Ovary (tissue), 9 donors: ENCODE results near the gene SHISA2. TPM values are rescaled to one million over a fixed set of nuclear protein-coding genes. Genes with fewer than 3 reads are reported as not detected.
"Not testable (repeated sequence)": the region's sequence is repeated elsewhere in the genome, so short reads cannot be mapped to it uniquely, and the experiment has no call there.

ENCODE experiments used
- DNase-seq, 5 donors: peaks; one replicate each; pipeline ENCODE4 v3.0.0-alpha.2; 2019 to 2020
- H3K27ac ChIP-seq, 2 donors: fragments of 200-600 bp; one replicate each; pipeline versions ENCODE4 v1.5.1 to v1.8.0; 2019 to 2022
- H3K27me3 ChIP-seq: fragments of 200-600 bp; one replicate; pipeline ENCODE4 v1.8.0; 2022
- H3K36me3 ChIP-seq: fragments of 200-600 bp; sonication (generic); one replicate; pipeline ENCODE4 v1.5.1; 2019
- H3K4me1 ChIP-seq: one replicate; pipeline ENCODE4 v1.8.1; 2013; ENCODE audit warnings: mild to moderate bottlenecking, moderate library complexity; ENCODE audit not compliant: insufficient read depth
- H3K4me3 ChIP-seq: fragments of 200-600 bp; sonication (generic); one replicate; pipeline ENCODE4 v1.5.1; 2017
- H3K9me3 ChIP-seq, 2 donors: fragments of 200-600 bp in 1 of 2; sonication (generic) in 1 of 2; one replicate each; pipeline versions ENCODE4 v1.5.1 to v1.8.1; 2013 to 2019; ENCODE audit warnings: mild to moderate bottlenecking in 1 of 2, moderate library complexity in 1 of 2
- EP300 ChIP-seq: sonication (generic); formaldehyde crosslinking; IDR thresholded peaks from one replicate; pipeline ENCODE4 v1.6.1; 2017; ENCODE audit warnings: antibody characterized with exemption
- POLR2A ChIP-seq: fragments of 450-650 bp; IDR thresholded peaks from one replicate; pipeline ENCODE4 v1.6.1; 2017; ENCODE audit warnings: antibody characterized with exemption, mild to moderate bottlenecking, moderate library complexity
- WGBS, 3 donors: extraction: QIAGEN DNeasy Blood & Tissue Kit in 1 of 3; methylation state at CpG; one replicate each; pipeline versions ENCODE4 v1.1.5 to v1.1.7; 2013 to 2017; 5-methylcytosine and 5-hydroxymethylcytosine counted together
- intact Hi-C, 4 donors: fragments of 100-400 bp; cut with DNase I; formaldehyde crosslinking; loops; one replicate each; pipeline versions ENCODE4 v1.11.0 to v1.15.1; 2022 to 2023
- polyA plus RNA-seq, 2 donors: library from polyadenylated mRNA; stranded (reverse); fragments of 200-250 nt in 1 of 2; fragments of 350-450 nt in 1 of 2; fragmentation: Illumina TruSeq in 1 of 2; extraction: RNeasy Lipid Tissue Mini Kit (QIAGEN cat#74804) in 1 of 2; gene quantifications; one replicate each; pipeline ENCODE4 v1.2.3, GENCODE V29; 2013 to 2014
- total RNA-seq, 7 donors: library from RNA; depleted of rRNA in 2 of 7; stranded (reverse); fragments of >200 nt in 2 of 7; fragmentation: NEBNext Ultra II Directional in 3 of 7; extraction: Animal tissue kit (Norgen Biotek cat#: 25700) in 3 of 7; gene quantifications; one replicate each; pipeline versions ENCODE4 v1.1.0 to v1.2.4, GENCODE V29; 2016 to 2023
- TF ChIP-seq, protein P1 (sequence below), 3 donors: fragments of 450-650 bp in 2 of 3; fragments of 200-600 bp in 1 of 3; IDR thresholded peaks; one replicate each; pipeline versions ENCODE4 v1.5.1 to v1.8.0; 2016 to 2022; ENCODE audit warnings: antibody characterized with exemption in 3 of 3, mild to moderate bottlenecking in 1 of 3
- donor health status: DM: no; HTN: no; CAD: no; lungs with moderate emphysema.
- donor health status: DM: no; HTN: no; CAD: no.
- donor health status: Bipolar disorder and iron deficiency.
- donor health status: DM: yes; HTN: yes; CAD: no.
- donor health status: DM: no; HTN: no; CAD: no.
- donor health status: DM: yes; HTN: yes; CAD: no.

SHISA2 gene
- total and polyA plus RNA-seq, 9 donors: 0.18 to 2.1 (median 0.64) TPM; not detected in 1

GRCh38 chr13:26075498-26075897 lies 23.7 kb upstream of the SHISA2 start:
- no peak overlapping the region for H3K4me3 ChIP-seq
- intact Hi-C loops: loop anchor here in 1 of 4 donors (10.0 kb wide), 1 partner anchor 501 kb away; no protein-coding TSS in a partner anchor

GRCh38 chr13:26074706-26075105 lies 22.9 kb upstream of the SHISA2 start:
- WGBS, 3 donors: 4 to 8% (median 4%) methylated on average over 16 of the region's 16 CpGs

More at GRCh38 chr13:26075498-26075897, 23.7 kb upstream of the SHISA2 start:
- no peak for TF ChIP-seq EP300
- no peak for TF ChIP-seq POLR2A
- TF ChIP-seq, protein P1, sequence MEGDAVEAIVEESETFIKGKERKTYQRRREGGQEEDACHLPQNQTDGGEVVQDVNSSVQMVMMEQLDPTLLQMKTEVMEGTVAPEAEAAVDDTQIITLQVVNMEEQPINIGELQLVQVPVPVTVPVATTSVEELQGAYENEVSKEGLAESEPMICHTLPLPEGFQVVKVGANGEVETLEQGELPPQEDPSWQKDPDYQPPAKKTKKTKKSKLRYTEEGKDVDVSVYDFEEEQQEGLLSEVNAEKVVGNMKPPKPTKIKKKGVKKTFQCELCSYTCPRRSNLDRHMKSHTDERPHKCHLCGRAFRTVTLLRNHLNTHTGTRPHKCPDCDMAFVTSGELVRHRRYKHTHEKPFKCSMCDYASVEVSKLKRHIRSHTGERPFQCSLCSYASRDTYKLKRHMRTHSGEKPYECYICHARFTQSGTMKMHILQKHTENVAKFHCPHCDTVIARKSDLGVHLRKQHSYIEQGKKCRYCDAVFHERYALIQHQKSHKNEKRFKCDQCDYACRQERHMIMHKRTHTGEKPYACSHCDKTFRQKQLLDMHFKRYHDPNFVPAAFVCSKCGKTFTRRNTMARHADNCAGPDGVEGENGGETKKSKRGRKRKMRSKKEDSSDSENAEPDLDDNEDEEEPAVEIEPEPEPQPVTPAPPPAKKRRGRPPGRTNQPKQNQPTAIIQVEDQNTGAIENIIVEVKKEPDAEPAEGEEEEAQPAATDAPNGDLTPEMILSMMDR (IDR thresholded peaks at IDR 0.05): no peak
- WGBS, 3 donors: 26 to 42% (median 32%) methylated on average over 6 of the region's 6 CpGs
- no peak overlapping the region for H3K27ac ChIP-seq
- no peaks in the 10 kb centered on the region for H3K9me3 ChIP-seq
- no peaks in the 10 kb centered on the region for H3K4me1 ChIP-seq
- H3K27me3 ChIP-seq: no peaks in the 10 kb centered on the region
- no peaks in the 10 kb centered on the region for H3K36me3 ChIP-seq
- no peak for DNase-seq

GRCh38 chr13:26072335-26072734 lies 20.5 kb upstream of the SHISA2 start:
- WGBS, 3 donors: 12 to 14% (median 14%) methylated on average over 5 to 6 of the region's 7 CpGs
- not testable (repeated sequence) for DNase-seq, H3K36me3 ChIP-seq, H3K4me1 ChIP-seq, H3K27ac ChIP-seq, H3K4me3 ChIP-seq, H3K9me3 ChIP-seq, H3K27me3 ChIP-seq
- intact Hi-C loops: loop anchor here in 1 of 4 donors (10.0 kb wide), 1 partner anchor 498 kb away; no protein-coding TSS in a partner anchor

More at GRCh38 chr13:26074706-26075105, 22.9 kb upstream of the SHISA2 start:
- no peak overlapping the region for H3K4me3 ChIP-seq
- TF ChIP-seq EP300: no peak
- TF ChIP-seq, protein P1 (IDR thresholded peaks at IDR 0.05): no peak
- TF ChIP-seq POLR2A: no peak
- no peak overlapping the region for H3K27ac ChIP-seq
- H3K27me3 ChIP-seq: no peaks in the 10 kb centered on the region
- no peaks in the 10 kb centered on the region for H3K36me3 ChIP-seq
- DNase-seq: no peak
- no peaks in the 10 kb centered on the region for H3K4me1 ChIP-seq
- no peaks in the 10 kb centered on the region for H3K9me3 ChIP-seq
- intact Hi-C loops: loop anchor here in 1 of 4 donors (10.0 kb wide), 1 partner anchor 500 kb away; no protein-coding TSS in a partner anchor

DNA sequence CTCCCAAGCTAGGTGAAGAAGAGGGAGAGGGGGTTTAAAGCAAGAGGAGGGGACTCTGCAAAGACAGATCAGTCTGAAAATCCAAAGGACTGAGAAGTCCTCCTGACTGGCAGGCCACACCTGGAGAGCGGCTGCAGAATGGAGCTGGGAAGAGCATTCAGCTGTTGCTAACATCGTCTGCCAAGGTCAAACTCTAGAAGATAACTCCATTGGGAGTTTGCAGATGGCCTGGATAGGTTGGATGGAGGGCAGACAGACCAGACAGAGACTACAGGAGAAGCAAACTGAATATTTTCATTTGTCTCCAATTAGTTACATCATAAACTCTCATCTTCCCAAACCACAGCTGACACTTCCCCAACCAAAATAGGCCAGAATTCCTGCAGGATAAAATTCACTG lies 19.9 kb upstream of the SHISA2 start:
- TF ChIP-seq, protein P1 (IDR thresholded peaks at IDR 0.05): no peak
- TF ChIP-seq POLR2A (no peak), EP300 (no peak)
- Histone ChIP-seq H3K4me3 (no peak overlapping the region), H3K27me3 (no peaks in the 10 kb centered on the region), H3K27ac (no peak overlapping the region), H3K4me1 (no peaks in the 10 kb centered on the region), H3K36me3 (no peaks in the 10 kb centered on the region), H3K9me3 (no peaks in the 10 kb centered on the region)
- 85 to 86% (median 85%) methylated on average over 2 of the region's 2 CpGs for WGBS, 3 donors
- intact Hi-C loops: loop anchor here in 1 of 4 donors (10.0 kb wide), 1 partner anchor 497 kb away; no protein-coding TSS in a partner anchor
- no peak for DNase-seq

- DNase-seq, H3K4me3 ChIP-seq, H3K36me3 ChIP-seq, H3K27ac ChIP-seq, H3K9me3 ChIP-seq, H3K4me1 ChIP-seq, H3K27me3 ChIP-seq: not testable (repeated sequence)
- WGBS, 3 donors: 45 to 61% (median 50%) methylated on average over 8 of the region's 8 CpGs
- intact Hi-C loops: loop anchor here in 2 of 4 donors (10.0 kb wide), 1 partner anchor 495 kb away; no protein-coding TSS in a partner anchor
These were observed 17.8 kb upstream of the SHISA2 start for GRCh38 chr13:26069642-26070041.

- H3K4me3 ChIP-seq, H3K9me3 ChIP-seq, H3K4me1 ChIP-seq, H3K27me3 ChIP-seq, DNase-seq, H3K36me3 ChIP-seq, H3K27ac ChIP-seq: not testable (repeated sequence)
- intact Hi-C loops: loop anchor here in 1 of 4 donors (10.0 kb wide), 1 partner anchor 494 kb away; no protein-coding TSS in a partner anchor
- WGBS, 3 donors: 97 to 100% (median 98%) methylated on average over 2 of the region's 2 CpGs
These were observed 16.6 kb upstream of the SHISA2 start for GRCh38 chr13:26068372-26068771.
